Fibroblast of lung (primary cell): Measurements from ENCODE around the gene SUPT20HL2.

Source experiments
- EZH2 ChIP-seq: IDR thresholded peaks from 2 replicates; pipeline ENCODE4 v1.5.1; 2012; ENCODE audit warnings: low read length, control low read depth, mild to moderate bottlenecking; ENCODE audit errors: missing control alignments
- TF ChIP-seq, protein P1 (sequence below), 2 donors: IDR thresholded peaks in 1 of 2; conservative IDR thresholded peaks in 1 of 2; 1 replicate in 1 of 2; 2 replicates in 1 of 2; pipeline ENCODE4 v1.5.1; 2011 to 2012; ENCODE audit warnings: low read length in 2 of 2, control low read depth in 1 of 2, inconsistent platforms in 1 of 2, low read depth in 1 of 2, mild to moderate bottlenecking in 1 of 2

DNA sequence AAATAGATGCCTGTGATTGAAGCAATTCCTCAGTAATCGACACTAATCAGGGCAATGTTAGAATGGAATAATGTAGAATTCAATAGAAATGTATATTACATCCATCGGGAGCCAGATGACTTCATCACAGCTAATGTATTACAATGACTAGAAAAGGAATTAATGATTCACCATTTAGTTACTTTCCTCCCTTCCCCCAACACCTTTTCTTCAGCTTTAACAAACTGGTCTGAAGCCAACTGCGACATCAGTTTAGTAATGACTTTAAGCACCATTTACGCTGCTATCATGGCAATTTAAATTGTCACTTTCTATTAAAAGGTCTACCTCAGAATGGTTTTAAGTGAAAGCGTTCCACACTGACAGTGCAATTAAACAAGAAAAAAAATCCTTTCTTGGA, 45.1 kb downstream of the SUPT20HL2 start:
- TF ChIP-seq, protein P1, sequence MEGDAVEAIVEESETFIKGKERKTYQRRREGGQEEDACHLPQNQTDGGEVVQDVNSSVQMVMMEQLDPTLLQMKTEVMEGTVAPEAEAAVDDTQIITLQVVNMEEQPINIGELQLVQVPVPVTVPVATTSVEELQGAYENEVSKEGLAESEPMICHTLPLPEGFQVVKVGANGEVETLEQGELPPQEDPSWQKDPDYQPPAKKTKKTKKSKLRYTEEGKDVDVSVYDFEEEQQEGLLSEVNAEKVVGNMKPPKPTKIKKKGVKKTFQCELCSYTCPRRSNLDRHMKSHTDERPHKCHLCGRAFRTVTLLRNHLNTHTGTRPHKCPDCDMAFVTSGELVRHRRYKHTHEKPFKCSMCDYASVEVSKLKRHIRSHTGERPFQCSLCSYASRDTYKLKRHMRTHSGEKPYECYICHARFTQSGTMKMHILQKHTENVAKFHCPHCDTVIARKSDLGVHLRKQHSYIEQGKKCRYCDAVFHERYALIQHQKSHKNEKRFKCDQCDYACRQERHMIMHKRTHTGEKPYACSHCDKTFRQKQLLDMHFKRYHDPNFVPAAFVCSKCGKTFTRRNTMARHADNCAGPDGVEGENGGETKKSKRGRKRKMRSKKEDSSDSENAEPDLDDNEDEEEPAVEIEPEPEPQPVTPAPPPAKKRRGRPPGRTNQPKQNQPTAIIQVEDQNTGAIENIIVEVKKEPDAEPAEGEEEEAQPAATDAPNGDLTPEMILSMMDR (conservative IDR thresholded peaks at IDR 0.05 in 1 of 2, IDR thresholded peaks at IDR 0.05 in 1 of 2; ENCODE audit: low read depth in 1 of 2, low read length in 2 of 2), result no peak
- TF ChIP-seq EZH2, result no peak
